HG02852 (cell line): ENCODE measurements around the gene PARP2.
"Not testable (repeated sequence)": the region's sequence is repeated elsewhere in the genome, so short reads cannot be mapped to it uniquely, and the experiment has no call there.

ENCODE experiments used
- ATAC-seq: cut with Tn5 transposase; IDR thresholded peaks from one replicate; pipeline ENCODE4 v1.9.1; 2021; ENCODE audit warnings: mild to moderate bottlenecking, moderate library complexity; ENCODE audit not compliant: unreplicated experiment

The PARP2 gene

GRCh38 chr14:20345366-20345765 lies 1.9 kb downstream of the PARP2 start:
- no peak for ATAC-seq

- no peak for ATAC-seq
Measured at GRCh38 chr14:20346713-20347112, 3.3 kb downstream of the PARP2 start.

- no peak for ATAC-seq
Measured at GRCh38 chr14:20347747-20348146, 4.3 kb downstream of the PARP2 start.

GRCh38 chr14:20350282-20350681 lies 6.8 kb downstream of the PARP2 start:
- ATAC-seq = no peak

- ATAC-seq = no peak
Measured at GRCh38 chr14:20350860-20351259, 7.4 kb downstream of the PARP2 start.

- ATAC-seq = no peak
Measured at GRCh38 chr14:20356422-20356821, 13.0 kb downstream of the PARP2 start.

- not testable (repeated sequence) for ATAC-seq
Measured at GRCh38 chr14:20358474-20358873, 15.0 kb downstream of the PARP2 start.

- no peak for ATAC-seq
Measured at GRCh38 chr14:20365928-20366327, 22.5 kb downstream of the PARP2 start.

GRCh38 chr14:20372796-20373195 lies 29.4 kb downstream of the PARP2 start:
- ATAC-seq = no peak

- no peak for ATAC-seq
Measured at GRCh38 chr14:20375471-20375870, 32.0 kb downstream of the PARP2 start.

- no peak for ATAC-seq
Measured at GRCh38 chr14:20376071-20376588, 32.7 kb downstream of the PARP2 start.

GRCh38 chr14:20377171-20377570 lies 33.7 kb downstream of the PARP2 start:
- no peak for ATAC-seq

GRCh38 chr14:20379743-20380142 lies 36.3 kb downstream of the PARP2 start:
- no peak for ATAC-seq

- ATAC-seq = no peak
Measured at GRCh38 chr14:20380681-20381080, 37.2 kb downstream of the PARP2 start.

- no peak for ATAC-seq
Measured at GRCh38 chr14:20381341-20381740, 37.9 kb downstream of the PARP2 start.

- no peak for ATAC-seq
Measured at GRCh38 chr14:20382526-20382925, 39.1 kb downstream of the PARP2 start.

- ATAC-seq = no peak
Measured at GRCh38 chr14:20383032-20383431, 39.6 kb downstream of the PARP2 start.

GRCh38 chr14:20383636-20384035 lies 40.2 kb downstream of the PARP2 start:
- ATAC-seq = no peak

GRCh38 chr14:20384321-20384720 lies 40.9 kb downstream of the PARP2 start:
- ATAC-seq = no peak

- no peak for ATAC-seq
Measured at GRCh38 chr14:20384886-20385285, 41.5 kb downstream of the PARP2 start.

- ATAC-seq = no peak
Measured at GRCh38 chr14:20386276-20386855, 42.9 kb downstream of the PARP2 start.

GRCh38 chr14:20387576-20387975 lies 44.1 kb downstream of the PARP2 start:
- no peak for ATAC-seq

GRCh38 chr14:20388159-20388558 lies 44.7 kb downstream of the PARP2 start:
- ATAC-seq = no peak
